ENCODE data around the gene HTR3D.
"Not testable (repeated sequence)": the region's sequence is repeated elsewhere in the genome, so short reads cannot be mapped to it uniquely, and the experiment has no call there.

The HTR3D gene, protein sequence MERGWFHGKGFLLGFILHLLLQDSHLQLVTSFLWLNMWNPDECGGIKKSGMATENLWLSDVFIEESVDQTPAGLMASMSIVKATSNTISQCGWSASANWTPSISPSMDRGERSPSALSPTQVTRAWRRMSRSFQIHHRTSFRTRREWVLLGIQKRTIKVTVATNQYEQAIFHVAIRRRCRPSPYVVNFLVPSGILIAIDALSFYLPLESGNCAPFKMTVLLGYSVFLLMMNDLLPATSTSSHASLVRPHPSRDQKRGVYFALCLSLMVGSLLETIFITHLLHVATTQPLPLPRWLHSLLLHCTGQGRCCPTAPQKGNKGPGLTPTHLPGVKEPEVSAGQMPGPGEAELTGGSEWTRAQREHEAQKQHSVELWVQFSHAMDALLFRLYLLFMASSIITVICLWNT

DNA sequence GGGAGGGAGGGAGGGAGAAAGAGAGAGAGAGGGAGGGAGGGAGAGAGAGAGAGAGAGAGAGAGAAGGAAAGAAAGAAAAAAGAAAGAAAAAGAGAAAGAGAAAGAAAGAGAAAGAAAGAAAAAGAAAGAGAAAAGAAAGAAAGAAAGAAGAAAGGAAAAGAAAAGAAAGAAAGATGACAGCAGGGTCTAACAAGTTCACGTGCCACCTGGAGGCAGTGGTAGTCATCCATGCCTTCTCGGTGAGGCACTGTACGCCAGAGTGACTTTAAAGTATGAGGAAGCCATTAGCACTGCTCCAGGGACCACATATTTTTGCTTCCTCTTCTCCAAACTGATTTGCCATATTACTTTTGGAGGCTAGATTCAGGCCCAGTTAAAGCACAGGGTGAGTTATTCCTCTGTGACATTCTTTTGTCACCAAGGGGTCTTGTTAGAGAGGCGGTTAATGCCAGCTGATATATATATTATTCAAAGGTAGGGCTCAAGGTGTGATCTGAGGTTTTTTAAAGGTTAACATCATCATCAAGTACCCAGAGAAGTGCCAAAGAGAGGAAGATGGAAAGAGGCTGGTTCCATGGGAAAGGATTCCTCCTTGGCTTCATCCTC lies at the start of gene HTR3D:
HTR3D (plus strand) TSS at position 556 of the 606 bp plus-strand sequence; CDS start at position 556, 0 bp downstream.
- no peak for DNase-seq

DNA sequence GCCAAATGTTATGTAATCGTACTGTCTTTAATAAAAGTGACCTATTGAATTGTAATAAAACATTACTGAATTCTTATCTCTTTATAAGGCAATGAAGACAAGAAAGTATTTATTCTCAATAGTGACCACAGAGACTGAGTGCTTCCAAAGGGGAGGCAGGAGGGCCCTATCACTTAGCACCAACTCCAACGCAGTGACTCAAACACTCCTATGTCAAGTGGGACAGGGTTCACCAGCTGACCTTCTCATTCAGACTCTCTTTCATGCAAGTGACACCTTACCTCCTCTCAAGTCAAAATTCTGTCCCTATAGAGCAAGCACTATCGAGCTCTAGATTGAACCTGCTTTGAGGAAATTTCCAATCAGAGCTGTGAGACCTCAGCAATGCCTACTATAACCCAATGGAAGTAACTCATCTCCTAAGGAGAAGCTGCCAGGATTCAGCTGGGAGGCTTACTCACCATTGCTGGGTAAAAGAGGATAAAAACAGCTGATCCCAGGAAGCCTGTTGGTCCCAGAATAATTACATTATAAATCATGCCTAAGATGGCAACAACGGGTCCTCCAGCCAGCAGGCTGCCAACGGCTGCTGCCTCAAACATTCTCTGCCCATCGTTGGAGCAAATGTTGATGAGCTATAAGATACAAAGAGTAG lies 49.4 kb upstream of the HTR3D start:
- no peak for DNase-seq

DNA sequence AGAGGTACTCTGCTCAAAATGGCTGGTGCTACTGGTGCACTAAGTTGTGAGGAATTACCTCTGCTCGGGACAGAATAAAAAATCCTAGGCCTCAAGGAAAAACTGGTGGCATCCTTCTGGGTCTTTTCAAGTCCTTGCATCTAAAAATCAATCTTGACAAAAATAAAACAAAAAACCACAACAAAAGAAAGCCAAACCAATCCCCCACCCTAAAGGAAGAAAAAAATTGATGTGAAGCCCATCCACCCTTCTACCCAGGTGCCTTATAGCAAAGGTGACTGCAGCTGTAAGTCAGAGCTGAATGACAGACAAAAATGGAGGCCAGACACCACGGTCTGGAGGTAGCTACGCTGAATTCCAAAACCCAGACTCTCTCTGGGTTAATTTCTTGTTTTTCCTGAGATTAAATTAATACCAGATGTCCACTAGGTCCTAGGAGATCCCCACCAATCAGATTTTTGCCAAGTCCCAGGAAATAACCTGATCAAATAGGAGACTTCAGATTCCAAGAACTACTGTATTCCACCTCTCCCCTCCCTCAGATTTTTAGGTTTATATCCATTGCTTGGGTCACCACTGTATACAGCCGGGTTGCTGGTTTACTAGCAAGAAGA lies 47.3 kb upstream of the HTR3D start:
- no peak for DNase-seq

DNA sequence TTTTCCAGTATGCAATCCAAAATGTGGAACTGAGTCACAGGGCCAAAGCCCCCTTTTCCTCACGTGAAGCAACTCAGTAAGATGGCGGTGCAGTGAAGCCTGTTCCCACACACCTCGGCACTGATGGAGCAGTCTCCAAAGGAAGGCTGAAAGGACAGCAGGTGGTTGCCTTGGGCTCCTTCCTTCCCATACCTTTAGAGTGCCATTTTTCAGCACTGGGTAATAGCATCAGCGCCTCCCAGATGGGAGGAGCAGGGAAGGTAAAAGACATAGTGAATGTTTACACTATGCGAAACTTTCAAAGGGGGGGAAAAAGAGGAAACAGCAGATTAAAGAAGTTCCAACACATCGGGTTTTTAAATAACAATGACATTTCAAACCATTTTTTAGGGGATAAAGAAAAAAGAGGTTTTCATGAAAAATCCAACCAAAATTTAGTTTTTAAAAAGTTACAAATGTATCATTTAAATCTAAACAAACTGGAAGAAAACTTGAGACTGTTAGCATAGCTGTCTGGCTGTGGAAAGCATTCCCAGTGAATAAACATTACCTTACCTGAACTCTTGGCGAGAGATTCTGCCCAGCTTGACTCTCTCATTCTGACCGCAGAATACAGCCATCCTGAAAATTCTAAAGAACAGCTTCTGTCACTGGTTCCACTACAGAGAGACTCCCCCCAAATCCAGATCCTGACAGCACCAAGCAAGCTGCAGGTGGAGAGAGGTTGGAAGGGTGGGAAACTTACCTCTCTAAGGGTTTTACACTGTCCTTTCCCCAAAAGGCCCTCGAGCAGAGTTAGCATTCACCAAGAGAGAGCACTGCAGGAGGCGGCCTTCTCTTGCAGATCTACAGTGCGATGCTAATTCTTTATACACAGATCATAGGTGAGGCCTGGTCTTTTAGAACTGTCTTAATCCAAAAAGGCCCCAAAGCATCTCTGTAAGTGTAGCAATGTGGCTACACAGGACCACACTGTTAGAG lies 46.5 kb upstream of the HTR3D start:
- DNase-seq = no peak

DNA sequence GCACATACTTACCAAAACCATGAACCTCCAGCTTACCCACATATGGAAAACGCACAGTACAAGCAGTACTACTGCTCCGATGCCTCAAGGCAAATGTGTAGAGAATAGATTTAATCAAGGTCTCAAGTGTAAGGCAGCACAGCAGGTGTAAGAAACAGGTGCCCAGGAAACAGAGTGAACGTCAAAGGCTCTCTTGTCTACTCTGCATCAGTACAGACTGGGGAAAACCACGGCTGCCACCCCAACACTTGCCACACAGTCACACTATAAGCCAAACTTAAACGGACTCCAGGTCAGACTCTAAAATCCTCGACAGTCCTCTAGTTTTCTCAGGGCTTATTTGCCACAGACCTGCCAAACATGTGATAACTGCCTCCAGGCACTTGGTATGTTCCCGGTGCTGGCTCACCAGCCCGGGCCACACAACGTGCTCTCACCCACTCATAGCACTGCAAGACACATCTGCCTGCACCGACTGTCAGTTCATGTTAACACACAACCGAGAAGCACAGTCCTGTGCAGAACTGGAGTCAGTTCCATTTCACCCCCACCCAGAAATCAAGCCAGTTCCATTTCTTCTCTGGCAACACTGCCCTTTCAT lies 44.4 kb upstream of the HTR3D start:
- no peak for DNase-seq

DNA sequence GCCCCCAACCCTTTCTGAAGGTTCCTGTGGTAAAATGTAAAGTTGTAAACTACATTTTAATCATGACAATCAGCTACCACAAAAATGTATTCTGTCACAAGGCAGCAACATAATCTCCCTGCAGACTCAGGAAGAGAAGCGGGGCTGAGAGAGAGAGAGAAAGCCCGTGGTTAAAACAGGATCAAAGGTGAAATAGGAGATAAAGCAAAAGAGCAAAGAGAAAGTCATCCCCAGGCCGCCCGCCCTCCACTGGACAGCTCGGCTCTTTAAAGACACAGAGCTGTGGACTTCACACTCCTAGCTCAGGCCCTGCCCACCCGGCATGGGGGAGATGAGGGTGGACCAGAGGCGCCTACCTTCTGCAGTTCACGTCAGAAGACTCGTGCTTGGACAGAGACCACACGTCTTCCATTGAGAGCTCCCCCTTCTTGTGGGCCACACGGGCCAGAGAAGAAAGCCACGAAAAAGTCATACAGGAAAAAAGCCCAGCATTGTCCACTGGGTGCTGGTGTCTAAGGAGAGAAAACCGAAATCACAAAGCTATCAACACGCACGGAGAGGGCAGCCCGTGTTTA lies 43.2 kb upstream of the HTR3D start:
- no peak for DNase-seq

DNA sequence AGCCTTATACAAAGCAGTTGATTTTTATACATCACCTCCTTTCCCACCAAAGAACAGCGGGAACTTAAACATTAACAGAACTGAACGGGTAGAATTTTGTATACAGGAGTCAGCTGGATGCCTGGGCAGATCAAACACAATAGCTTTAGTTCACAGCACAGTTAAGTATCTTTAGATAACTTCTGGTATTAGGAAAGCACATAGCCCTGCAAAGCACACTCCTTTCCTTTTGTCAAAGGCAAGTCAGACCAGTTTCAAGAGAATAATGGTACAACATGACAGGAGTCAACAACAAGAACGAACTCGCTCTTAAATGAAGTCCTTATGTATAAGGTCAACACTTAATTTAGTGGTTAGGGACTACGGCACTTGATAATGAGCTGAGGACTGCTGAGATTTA lies 40.1 kb upstream of the HTR3D start:
- no peak for DNase-seq

DNA sequence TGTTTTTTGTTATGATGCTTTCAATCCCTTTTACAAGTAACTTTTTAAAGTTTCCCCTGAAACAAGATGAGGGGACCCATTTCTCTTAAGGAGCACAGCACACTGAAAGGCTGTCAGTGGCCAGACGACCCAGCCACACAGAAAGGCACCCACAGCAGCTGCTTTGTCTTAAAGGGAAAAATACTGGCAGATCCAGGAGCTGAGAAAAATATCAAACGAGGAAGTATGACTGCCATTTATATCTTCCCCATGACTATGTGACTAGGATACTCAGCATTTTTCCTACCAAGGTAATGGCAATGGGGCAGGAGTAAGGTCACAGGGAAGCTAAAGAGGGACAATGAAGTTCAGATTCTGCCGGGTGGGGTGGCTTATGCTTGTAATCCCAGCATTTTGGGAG lies 29.8 kb upstream of the HTR3D start:
- DNase-seq = no peak

DNA sequence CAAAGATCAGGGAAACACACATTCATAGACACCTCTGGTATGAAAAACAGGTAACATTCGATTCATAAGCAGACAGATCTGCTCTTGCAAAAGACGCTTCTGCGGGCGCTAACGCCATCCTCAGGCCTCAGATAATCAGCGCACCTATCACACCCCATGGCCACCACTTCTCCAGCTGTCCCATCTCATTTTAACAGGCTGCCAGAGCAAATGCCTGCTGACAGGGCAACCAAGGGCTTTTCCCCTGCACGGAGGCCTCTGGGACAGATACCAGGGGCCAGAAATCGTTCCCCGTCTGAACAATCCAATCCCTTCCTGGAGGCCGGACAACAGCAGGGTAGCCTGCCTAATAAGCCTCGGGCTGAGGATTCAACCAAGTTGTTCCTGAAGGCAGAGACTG lies 29.1 kb upstream of the HTR3D start:
- no peak for DNase-seq

DNA sequence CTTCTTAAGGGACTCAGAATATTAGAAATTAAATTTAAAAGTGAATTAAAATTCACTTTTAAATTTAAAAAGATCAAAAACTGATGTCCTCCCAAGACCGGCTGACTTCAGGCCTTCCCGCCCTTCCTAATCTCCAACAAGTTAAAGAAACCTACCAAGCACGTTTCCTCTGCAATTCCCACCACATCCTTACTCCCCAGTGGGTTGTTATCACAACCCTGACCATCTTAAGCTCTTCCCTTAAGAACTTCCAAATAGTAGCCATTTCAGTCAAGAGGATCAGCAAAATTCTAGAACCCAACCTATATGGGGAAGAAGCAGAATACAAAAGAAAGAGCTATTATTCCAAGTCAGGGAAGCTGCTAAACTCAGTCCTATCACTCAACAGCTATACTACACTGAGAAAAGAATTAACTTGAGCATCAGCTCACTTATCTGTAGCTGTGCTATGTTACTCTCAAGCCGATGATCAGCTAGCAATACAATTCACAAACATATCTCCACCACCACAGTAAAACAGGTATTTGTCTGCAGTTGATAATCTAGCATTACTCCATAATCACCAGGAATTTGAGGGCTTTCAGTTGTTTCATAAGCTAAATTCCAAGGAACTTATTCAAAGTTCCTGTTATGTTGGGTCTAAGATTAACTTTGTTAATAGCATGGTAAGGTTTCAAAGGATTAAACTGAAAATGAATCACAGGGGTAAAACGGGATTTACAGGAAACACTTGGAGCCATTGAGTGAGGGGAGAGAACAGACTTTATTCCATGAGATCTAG lies 28.2 kb upstream of the HTR3D start:
- no peak for DNase-seq

DNA sequence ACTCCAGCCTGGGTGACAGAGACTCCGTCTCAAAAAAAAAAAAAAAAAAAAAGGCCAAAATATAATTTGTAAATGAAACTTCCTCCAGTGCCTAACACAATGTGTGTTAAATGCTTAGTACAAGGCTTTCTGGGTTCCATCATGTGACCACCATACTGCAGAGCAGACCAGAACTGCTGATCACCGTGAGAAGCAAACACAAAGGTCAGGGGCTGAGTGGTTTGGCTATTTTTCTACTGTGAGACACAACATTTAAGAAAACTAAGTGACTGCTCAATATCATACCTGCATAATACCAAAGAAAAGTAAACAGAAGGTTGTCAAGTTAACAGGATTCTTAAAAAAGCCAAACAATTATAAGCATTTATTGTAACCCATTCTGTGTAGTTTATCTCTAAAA lies 27.1 kb upstream of the HTR3D start:
- no peak for DNase-seq

DNA sequence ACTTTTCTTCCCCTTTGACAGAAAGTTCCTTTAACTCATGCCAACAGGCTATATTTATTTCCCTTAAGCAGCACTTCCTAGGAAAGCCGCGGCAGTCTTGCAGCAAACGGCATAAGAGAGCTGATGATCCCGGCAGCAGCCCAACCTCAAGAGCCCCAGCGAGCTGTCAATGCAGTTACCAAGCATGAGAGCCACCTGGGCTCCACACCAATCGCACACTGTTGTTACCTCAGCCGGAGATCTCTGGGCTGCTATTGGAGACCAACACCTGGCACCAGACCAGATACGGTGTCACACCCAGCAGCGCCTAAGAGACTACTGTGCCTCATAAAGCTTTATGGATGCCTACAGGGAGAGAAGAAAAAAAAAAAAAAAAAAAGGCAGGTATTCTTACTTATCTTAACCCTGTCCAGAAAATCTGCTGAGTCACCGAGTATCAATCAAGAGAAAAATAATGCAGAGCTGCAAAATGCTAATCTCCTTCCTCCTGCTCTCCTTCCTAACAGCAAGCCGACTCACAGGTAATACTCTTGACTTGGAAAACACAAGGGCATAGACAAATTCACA lies 25.5 kb upstream of the HTR3D start:
- DNase-seq = peak; percentile 95

DNA sequence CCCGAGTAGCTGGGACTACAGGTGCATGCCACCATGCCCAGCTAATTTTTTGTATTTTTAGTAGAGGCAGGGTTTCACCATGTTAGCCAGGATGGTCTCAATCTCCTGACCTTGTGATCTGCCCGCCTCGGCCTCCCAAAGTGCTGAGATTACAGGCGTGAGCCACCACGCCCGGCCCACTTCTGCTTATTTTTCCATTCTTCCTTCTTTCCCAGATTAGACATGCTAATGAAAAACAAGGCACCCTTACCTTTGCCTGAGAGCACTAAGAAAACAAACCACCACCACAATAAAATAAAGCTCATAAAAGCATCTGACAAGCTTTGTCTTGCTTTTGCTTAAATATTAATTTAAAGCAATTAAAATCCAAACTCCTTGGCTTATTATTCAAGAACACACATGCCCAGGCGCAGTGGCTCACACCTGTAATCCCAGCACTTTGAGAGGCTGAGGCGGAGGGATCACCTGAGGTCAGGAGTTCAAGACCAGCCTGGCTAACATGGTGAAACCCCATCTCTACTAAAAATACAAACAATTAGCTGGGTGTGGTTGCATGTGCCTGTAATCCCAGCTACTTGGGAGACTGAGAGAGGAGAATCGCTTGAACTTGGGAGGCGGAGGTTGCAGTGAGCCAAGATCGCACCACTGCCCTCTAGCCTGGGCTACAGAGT lies 24.3 kb upstream of the HTR3D start:
- not testable (repeated sequence) for DNase-seq

DNA sequence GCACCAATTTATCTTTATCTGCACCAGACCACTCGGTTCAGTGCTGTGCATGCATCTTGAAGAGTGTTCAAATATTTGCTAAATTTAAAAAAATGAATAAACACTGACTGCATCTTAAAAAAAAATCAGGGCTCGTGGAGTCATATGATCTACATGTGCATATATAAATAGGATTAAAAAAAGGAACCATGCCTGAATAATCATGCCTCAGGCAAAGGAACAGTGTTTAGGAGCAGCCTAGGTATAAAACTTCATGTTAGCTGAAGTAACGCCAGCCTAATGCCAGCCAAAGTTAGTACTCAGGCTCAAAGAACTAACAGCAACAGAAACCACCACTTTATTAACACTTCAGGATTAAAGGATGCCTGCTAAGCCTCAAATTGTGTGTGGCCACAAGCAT lies 23.4 kb upstream of the HTR3D start:
- no peak for DNase-seq

DNA sequence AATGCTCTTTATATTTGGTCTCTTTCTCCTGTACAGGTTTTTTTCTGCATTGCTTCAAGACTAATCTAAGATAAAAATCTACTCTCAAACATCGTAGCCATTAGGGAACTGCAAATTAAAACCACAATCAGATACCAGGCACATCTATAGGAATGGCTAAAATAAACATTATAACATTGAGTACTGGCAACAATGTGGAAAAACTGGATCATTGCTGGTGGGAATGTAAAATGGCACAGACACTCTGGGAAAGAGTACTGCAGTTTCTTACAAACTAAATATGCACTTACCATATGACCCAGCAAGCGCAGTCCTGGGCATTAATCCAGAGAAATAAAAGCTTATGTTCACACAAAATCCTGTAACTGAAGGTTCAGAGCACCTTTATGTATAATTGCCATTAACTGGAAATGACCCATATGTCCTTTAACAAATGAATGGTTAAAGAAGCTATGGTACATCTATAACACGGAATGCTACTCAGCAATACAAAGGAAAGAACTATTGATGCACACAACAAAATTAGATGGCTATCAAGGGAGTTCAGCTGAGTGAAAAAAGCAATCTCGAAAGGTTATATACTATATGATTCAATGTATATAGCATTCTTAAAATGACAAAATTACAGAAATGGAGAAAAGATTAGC lies 20.2 kb upstream of the HTR3D start:
- DNase-seq = no peak

DNA sequence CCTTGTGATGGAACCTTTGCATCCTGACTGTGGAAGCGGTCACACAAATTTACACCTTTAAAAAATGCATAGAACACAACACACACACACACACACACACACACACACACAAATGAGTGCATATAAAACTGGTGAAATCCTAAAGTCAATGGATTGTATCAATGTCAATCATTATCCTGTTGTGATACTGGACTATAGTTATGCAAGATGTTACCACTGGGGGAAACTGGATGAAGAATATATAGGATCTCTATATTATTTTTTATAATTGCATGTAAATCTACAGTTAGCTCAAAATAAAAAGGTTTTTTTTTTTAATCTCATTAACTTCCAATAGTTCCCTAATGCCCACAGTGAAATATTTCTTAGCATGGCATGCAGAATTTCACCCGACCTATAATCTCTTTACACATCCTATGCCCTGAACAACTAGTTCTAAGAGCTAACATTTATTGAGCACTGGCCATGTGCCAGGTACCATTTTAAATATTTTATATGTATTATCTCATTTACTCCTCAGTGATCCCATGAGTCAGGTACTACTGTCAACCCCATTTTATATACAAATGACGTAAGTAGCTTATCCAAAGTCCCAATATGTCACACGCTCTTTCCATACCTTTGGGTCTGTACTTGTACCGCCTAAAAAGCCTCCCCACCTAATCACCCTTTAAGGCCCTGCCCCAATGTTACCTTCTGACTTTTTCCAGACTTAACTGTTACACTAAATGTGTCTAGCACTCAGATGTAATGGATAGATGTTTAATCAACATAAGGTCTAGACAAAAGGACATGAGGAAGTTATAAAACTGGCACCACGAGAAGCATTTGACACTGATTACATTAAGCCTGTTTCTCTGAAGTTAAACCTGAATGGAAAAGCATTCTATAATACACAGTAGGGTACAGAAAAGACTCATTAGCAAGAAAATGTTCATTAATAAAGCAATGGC lies 19.3 kb upstream of the HTR3D start:
- no peak for DNase-seq

DNA sequence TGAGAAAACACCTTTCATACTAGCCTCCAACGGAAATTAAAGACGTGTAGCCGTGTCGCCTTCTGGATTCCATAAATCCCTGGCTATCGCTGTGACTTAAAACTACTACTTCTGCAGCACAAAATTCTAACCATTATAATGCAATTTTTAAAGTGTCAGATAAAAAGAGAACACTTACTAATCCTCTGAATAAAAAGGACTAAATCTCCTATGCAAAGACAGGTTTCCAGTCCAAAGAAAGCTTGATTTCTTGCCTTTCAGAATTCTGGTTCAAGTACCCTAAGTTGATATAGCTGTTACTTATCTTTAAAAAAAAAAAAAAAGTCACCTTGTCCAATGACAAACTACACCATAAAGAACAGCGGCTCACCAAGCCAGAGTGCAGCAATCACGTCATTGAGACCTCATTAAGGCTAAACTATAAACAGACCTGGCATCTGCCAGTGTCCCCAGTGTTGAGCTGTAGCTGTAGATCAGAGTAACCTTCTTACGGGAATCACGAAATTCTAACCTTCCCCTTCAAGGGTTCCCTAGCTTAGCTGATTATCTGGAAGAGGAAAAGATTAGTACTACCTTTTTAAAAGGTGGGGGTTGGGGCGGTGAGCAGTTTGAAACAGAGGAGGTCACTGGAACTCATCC lies 16.0 kb upstream of the HTR3D start:
- DNase-seq = peak; percentile 34

DNA sequence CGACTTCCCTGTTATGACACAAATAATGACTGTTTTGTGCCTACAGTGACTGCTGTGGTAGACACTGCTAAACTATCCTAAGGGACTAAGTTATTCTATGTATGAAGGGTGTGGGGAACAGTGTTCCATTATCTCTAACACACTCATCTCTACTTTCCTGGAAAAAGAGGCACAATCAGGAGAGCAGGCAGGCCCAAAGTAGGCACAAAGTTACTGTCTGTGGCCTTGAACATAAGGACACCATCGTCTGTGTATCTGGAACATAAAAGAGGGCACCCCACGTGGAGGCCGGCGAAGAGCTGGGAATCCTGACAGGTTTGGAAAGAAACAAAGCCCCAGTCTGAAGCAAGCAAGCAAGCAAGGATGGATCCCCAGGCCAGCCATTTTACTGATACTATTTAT lies 15.4 kb upstream of the HTR3D start:
- no peak for DNase-seq

Measured in NCI-H2171 (cell line).